ENCODE results near the gene STRN3.

The STRN3 gene

DNA sequence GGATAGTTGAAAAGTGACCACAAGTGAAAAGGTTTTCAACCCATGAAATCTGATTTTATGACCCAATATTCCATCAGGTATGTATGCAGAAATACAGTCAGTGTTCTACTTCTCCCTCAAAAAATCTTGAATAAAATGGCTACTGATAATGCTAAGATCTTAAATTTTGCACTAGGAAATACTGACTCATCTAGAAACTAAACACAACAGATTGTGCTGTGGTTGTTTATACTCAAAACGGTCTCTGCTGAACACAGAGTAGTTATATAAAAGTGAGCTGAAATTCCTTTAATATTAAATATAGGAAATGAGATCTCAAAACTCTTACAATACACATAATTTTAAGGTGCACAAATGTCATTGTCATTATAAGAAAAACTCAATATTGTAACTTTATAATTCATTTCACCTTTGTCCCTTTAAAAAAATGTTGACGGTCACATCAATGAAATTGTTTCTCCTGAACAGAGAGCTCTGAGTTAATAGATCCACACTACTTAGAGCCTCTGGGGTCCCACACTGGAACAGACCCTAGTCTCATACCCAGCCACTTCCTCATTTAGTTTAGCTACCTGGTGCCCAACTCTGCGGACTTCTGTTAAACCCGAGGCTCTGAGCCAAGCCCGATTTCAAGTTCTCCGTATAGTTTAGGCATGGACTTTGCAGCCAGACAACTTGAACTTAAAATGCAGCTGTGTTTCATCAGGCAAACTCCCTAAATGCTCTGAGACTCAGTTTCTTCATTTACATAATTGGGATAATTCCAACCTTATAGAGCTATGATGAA, 142.5 kb downstream of the STRN3 start:
- Histone ChIP-seq H3K36me3 (ENCODE audit: control insufficient read depth, insufficient read depth, low read length) (peaks cover 12% of the 10 kb centered on the region), H3K9me3 (ENCODE audit: control insufficient read depth, insufficient read depth, low read depth, low read length) (no peaks in the 10 kb centered on the region), H3K27me3 (ENCODE audit: control insufficient read depth, insufficient read depth, low read length) (no peaks in the 10 kb centered on the region), H3K4me1 (ENCODE audit: control insufficient read depth, insufficient read depth, low read length) (no peaks in the 10 kb centered on the region), H3K4me3 (ENCODE audit: low read depth, low read length) (no peak overlapping the region), H3K9ac (ENCODE audit: low read length) (no peak overlapping the region), H3K27ac (ENCODE audit: low read depth, low read length) (no peak overlapping the region)

DNA sequence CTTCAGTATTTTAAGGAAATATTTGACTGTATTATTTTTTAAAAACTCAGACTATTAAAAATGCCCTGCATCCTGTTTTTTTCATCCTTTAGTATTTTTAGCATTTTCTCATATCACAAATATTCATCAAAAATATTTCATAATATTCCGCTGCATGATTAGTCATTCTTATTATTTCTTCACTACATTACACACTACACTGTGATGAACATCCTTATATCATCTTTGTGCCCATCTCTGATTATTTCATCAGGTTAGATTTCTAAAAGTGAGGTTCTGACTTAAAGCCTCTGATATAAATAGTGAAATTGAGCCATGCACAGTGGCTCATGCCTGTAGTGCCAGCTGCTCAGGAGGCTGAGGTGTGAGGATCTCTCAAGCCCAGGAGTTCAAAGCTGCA, 143.7 kb downstream of the STRN3 start:
- Histone ChIP-seq H3K4me1 (ENCODE audit: control insufficient read depth, insufficient read depth, low read length) (no peaks in the 10 kb centered on the region), H3K36me3 (ENCODE audit: control insufficient read depth, insufficient read depth, low read length) (peaks cover 12% of the 10 kb centered on the region), H3K27me3 (ENCODE audit: control insufficient read depth, insufficient read depth, low read length) (no peaks in the 10 kb centered on the region), H3K27ac (ENCODE audit: low read depth, low read length) (no peak overlapping the region), H3K9me3 (ENCODE audit: control insufficient read depth, insufficient read depth, low read depth, low read length) (no peaks in the 10 kb centered on the region), H3K9ac (ENCODE audit: low read length) (no peak overlapping the region), H3K4me3 (ENCODE audit: low read depth, low read length) (no peak overlapping the region)

DNA sequence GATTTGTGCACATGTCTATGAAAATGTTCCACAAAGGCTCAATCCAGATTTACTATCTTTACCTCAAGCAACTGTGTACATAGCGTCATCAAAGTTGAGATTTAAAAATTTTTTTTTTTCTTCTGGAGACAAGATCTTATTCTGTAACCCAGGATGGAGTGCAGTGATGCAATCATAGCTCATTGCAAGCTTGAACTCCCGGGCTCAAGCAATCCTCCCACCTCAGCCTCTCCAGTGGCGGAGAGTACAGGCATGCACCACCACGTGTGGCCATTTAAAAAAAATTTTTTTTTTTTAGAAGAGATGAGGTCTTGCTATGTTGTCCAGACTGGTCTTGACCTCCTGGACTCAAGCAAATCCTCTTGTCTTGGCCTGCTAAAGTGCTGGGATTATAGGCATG, 149.5 kb downstream of the STRN3 start:
- peaks cover 21% of the 10 kb centered on the region; the same call in 1 of the 2 replicates for H3K4me1 ChIP-seq (ENCODE audit: control insufficient read depth, insufficient read depth, low read length)

DNA sequence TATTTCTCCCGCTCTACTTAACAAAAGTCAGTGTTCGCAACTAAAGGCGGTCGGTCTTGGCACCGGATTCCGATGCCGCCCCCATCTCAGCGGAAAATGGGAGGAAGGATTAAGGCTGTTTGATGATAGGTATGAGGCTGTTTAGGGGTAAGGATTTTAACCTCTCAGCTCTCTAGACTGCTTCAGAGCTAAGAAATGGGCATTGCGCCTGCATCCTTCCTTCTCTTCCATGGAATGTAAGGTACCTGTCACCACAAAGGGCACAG, 150.5 kb downstream of the STRN3 start:
- peaks cover 27% of the 10 kb centered on the region for H3K4me1 ChIP-seq (ENCODE audit: control insufficient read depth, insufficient read depth, low read length)
- peak overlapping the region; percentile 77 for H3K4me3 ChIP-seq (ENCODE audit: low read depth, low read length)
- H3K27ac ChIP-seq (ENCODE audit: low read depth, low read length) = no peak overlapping the region
- H3K9me3 ChIP-seq (ENCODE audit: control insufficient read depth, insufficient read depth, low read depth, low read length) = no peaks in the 10 kb centered on the region
- H3K9ac ChIP-seq (ENCODE audit: low read length) = peak overlapping the region; percentile 32
- H3K27me3 ChIP-seq (ENCODE audit: control insufficient read depth, insufficient read depth, low read length) = peaks cover 46% of the 10 kb centered on the region
- peaks cover 3% of the 10 kb centered on the region; the same call in 1 of the 2 replicates for H3K36me3 ChIP-seq (ENCODE audit: control insufficient read depth, insufficient read depth, low read length)

More for the DNA sequence above, 149.5 kb downstream of the STRN3 start:
- no peak overlapping the region for H3K4me3 ChIP-seq (ENCODE audit: low read depth, low read length)
- H3K27me3 ChIP-seq (ENCODE audit: control insufficient read depth, insufficient read depth, low read length) = peaks cover 46% of the 10 kb centered on the region
- peaks cover 3% of the 10 kb centered on the region; the same call in 1 of the 2 replicates for H3K36me3 ChIP-seq (ENCODE audit: control insufficient read depth, insufficient read depth, low read length)
- H3K9ac ChIP-seq (ENCODE audit: low read length) = no peak overlapping the region
- no peak overlapping the region for H3K27ac ChIP-seq (ENCODE audit: low read depth, low read length)
- no peaks in the 10 kb centered on the region for H3K9me3 ChIP-seq (ENCODE audit: control insufficient read depth, insufficient read depth, low read depth, low read length)

- H3K27ac ChIP-seq (ENCODE audit: low read depth, low read length) = no peak overlapping the region
- H3K4me3 ChIP-seq (ENCODE audit: low read depth, low read length) = peak overlapping the region; percentile 77
- peaks cover 31% of the 10 kb centered on the region for H3K4me1 ChIP-seq (ENCODE audit: control insufficient read depth, insufficient read depth, low read length)
- H3K27me3 ChIP-seq (ENCODE audit: control insufficient read depth, insufficient read depth, low read length) = peaks cover 46% of the 10 kb centered on the region
- H3K36me3 ChIP-seq (ENCODE audit: control insufficient read depth, insufficient read depth, low read length) = no peaks in the 10 kb centered on the region
- H3K9ac ChIP-seq (ENCODE audit: low read length) = peak overlapping the region; percentile 32
- no peaks in the 10 kb centered on the region for H3K9me3 ChIP-seq (ENCODE audit: control insufficient read depth, insufficient read depth, low read depth, low read length)
These were observed 151.0 kb downstream of the STRN3 start for GRCh38 chr14:30874999-30875787.

GRCh38 chr14:30874120-30874998, 151.8 kb downstream of the STRN3 start, which contains the start of gene COCH:
TSS of gene COCH (plus strand) at chr14:30874559. CDS start at chr14:30874939, 380 bp downstream.
- peaks cover 31% of the 10 kb centered on the region for H3K4me1 ChIP-seq (ENCODE audit: control insufficient read depth, insufficient read depth, low read length)
- H3K9me3 ChIP-seq (ENCODE audit: control insufficient read depth, insufficient read depth, low read depth, low read length) = no peaks in the 10 kb centered on the region
- peak within 1 kb of the TSS; percentile 32 for H3K9ac ChIP-seq (ENCODE audit: low read length)
- peak within 1 kb of the TSS; percentile 77 for H3K4me3 ChIP-seq (ENCODE audit: low read depth, low read length)
- no peak within 1 kb of the TSS for H3K27ac ChIP-seq (ENCODE audit: low read depth, low read length)
- H3K36me3 ChIP-seq (ENCODE audit: control insufficient read depth, insufficient read depth, low read length) = no peaks in the 10 kb centered on the region
- peaks cover 46% of the 10 kb centered on the region for H3K27me3 ChIP-seq (ENCODE audit: control insufficient read depth, insufficient read depth, low read length)

GRCh38 chr14:30873308-30874119, 152.7 kb downstream of the STRN3 start:
- no peak overlapping the region for H3K27ac ChIP-seq (ENCODE audit: low read depth, low read length)
- H3K9ac ChIP-seq (ENCODE audit: low read length) = peak overlapping the region; percentile 17
- H3K9me3 ChIP-seq (ENCODE audit: control insufficient read depth, insufficient read depth, low read depth, low read length) = no peaks in the 10 kb centered on the region
- H3K4me1 ChIP-seq (ENCODE audit: control insufficient read depth, insufficient read depth, low read length) = peaks cover 31% of the 10 kb centered on the region
- peaks cover 46% of the 10 kb centered on the region for H3K27me3 ChIP-seq (ENCODE audit: control insufficient read depth, insufficient read depth, low read length)
- no peaks in the 10 kb centered on the region for H3K36me3 ChIP-seq (ENCODE audit: control insufficient read depth, insufficient read depth, low read length)
- peak overlapping the region; percentile 77 for H3K4me3 ChIP-seq (ENCODE audit: low read depth, low read length)

DNA sequence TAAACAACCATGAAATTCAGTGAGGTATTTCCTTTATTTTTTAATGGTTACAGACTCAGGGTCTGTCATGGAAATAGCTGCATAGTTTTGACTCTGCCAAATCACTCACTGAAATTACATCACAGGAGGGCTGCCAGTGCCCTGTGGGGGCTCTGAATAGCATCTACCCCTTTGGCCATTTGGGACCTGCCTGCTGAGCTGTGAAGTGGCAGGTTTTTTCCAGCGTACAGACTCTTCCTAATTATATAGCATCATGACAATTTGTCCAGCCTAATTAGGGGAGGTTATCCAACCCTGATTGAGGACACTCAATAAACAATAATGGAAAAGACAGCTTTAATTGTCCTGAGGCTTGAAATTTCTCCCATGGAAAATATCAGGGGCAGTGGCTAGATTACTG, 153.6 kb downstream of the STRN3 start:
- Histone ChIP-seq H3K27me3 (ENCODE audit: control insufficient read depth, insufficient read depth, low read length) (peaks cover 46% of the 10 kb centered on the region), H3K9me3 (ENCODE audit: control insufficient read depth, insufficient read depth, low read depth, low read length) (no peaks in the 10 kb centered on the region), H3K4me1 (ENCODE audit: control insufficient read depth, insufficient read depth, low read length) (peaks cover 31% of the 10 kb centered on the region), H3K27ac (ENCODE audit: low read depth, low read length) (no peak overlapping the region), H3K9ac (ENCODE audit: low read length) (no peak overlapping the region), H3K4me3 (ENCODE audit: low read depth, low read length) (no peak overlapping the region), H3K36me3 (ENCODE audit: control insufficient read depth, insufficient read depth, low read length) (no peaks in the 10 kb centered on the region)

DNA sequence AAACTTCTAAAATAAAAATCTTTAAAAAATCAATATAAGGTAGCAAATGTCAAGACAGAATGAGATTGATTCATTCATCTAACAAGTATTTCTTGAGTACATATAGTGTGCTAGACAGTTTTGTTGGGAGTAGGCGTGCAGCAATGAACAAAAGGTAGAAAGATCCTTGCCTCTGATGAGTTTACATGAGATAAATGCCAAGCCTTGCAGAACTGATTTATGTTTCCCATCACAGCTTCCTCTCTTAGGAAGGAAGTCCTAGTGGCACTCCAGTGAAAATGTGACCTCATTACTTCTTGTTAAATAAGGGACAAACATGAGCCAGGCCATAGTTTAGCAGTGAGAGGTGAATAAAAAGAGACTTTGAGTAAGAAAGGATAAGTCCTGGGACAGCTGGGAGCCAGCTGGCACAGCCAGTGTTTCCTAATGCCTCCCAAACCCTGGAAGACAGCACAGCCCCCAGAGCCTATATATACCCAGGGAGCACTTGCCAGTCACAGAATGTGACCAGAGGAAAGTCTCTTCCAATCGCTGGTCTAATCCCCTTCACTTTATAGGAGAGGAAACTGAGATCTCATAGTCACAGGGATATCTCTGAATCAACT, 156.5 kb downstream of the STRN3 start:
- Histone ChIP-seq H3K9me3 (ENCODE audit: control insufficient read depth, insufficient read depth, low read depth, low read length) (no peaks in the 10 kb centered on the region), H3K4me3 (ENCODE audit: low read depth, low read length) (no peak overlapping the region), H3K4me1 (ENCODE audit: control insufficient read depth, insufficient read depth, low read length) (peaks cover 27% of the 10 kb centered on the region)

GRCh38 chr14:30868736-30869135, 157.4 kb downstream of the STRN3 start:
- peaks cover 15% of the 10 kb centered on the region for H3K27me3 ChIP-seq (ENCODE audit: control insufficient read depth, insufficient read depth, low read length)
- H3K9me3 ChIP-seq (ENCODE audit: control insufficient read depth, insufficient read depth, low read depth, low read length) = no peaks in the 10 kb centered on the region
- peaks cover 25% of the 10 kb centered on the region for H3K4me1 ChIP-seq (ENCODE audit: control insufficient read depth, insufficient read depth, low read length)
- H3K36me3 ChIP-seq (ENCODE audit: control insufficient read depth, insufficient read depth, low read length) = no peaks in the 10 kb centered on the region
- no peak overlapping the region for H3K9ac ChIP-seq (ENCODE audit: low read length)
- no peak overlapping the region for H3K4me3 ChIP-seq (ENCODE audit: low read depth, low read length)
- H3K27ac ChIP-seq (ENCODE audit: low read depth, low read length) = no peak overlapping the region

More for the DNA sequence above, 156.5 kb downstream of the STRN3 start:
- Histone ChIP-seq H3K27me3 (ENCODE audit: control insufficient read depth, insufficient read depth, low read length) (peaks cover 24% of the 10 kb centered on the region), H3K27ac (ENCODE audit: low read depth, low read length) (no peak overlapping the region), H3K9ac (ENCODE audit: low read length) (no peak overlapping the region), H3K36me3 (ENCODE audit: control insufficient read depth, insufficient read depth, low read length) (no peaks in the 10 kb centered on the region)
